Endodermal cell (in vitro differentiated cells): ENCODE results near the gene CNOT3. TPM values are rescaled to one million over a fixed set of nuclear protein-coding genes. Genes with fewer than 3 reads are reported as not detected.

Source experiments
- DNase-seq: peaks from one replicate; pipeline ENCODE4 v3.0.0-alpha.2; 2017
- H3K27ac ChIP-seq: 2 replicates; pipeline ENCODE4 v1.5.1; 2013; ENCODE audit warnings: mild to moderate bottlenecking, low read depth, low read length, moderate library complexity
- H3K27me3 ChIP-seq: 2 replicates; pipeline ENCODE4 v1.6.1; 2013; ENCODE audit warnings: mild to moderate bottlenecking, low read length, moderate library complexity; ENCODE audit not compliant: insufficient read depth, control insufficient read depth, poor library complexity, severe bottlenecking
- H3K36me3 ChIP-seq: 2 replicates; pipeline ENCODE4 v1.7.0; 2013; ENCODE audit warnings: mild to moderate bottlenecking, low read length, moderate library complexity; ENCODE audit not compliant: control insufficient read depth, insufficient read depth
- H3K4me1 ChIP-seq: one replicate; pipeline ENCODE4 v1.7.0; 2013; ENCODE audit warnings: low read length; ENCODE audit not compliant: control insufficient read depth, insufficient read depth
- H3K4me3 ChIP-seq: 2 replicates; pipeline ENCODE4 v1.5.1; 2013; ENCODE audit warnings: mild to moderate bottlenecking, low read length, moderate library complexity
- H3K9ac ChIP-seq: 2 replicates; pipeline ENCODE4 v1.6.1; 2013; ENCODE audit warnings: mild to moderate bottlenecking, low read length, moderate library complexity; ENCODE audit not compliant: poor library complexity, severe bottlenecking; ENCODE audit errors: extremely low read depth
- H3K9me3 ChIP-seq: 2 replicates; pipeline ENCODE4 v1.6.1; 2013; ENCODE audit warnings: mild to moderate bottlenecking, low read length, moderate library complexity; ENCODE audit not compliant: control insufficient read depth
- H3K27ac Mint-ChIP-seq: 2 replicates; pipeline ENCODE4 v1.8.0; 2020; ENCODE audit warnings: mixed read lengths
- H3K27me3 Mint-ChIP-seq: 2 replicates; pipeline ENCODE4 v1.8.0; 2021; ENCODE audit warnings: mild to moderate bottlenecking, mixed read lengths; ENCODE audit not compliant: insufficient read depth
- H3K36me3 Mint-ChIP-seq: 2 replicates; pipeline ENCODE4 v1.8.0; 2020; ENCODE audit warnings: low read depth, mixed read lengths
- H3K4me1 Mint-ChIP-seq: 2 replicates; pipeline ENCODE4 v1.8.0; 2020; ENCODE audit warnings: mixed read lengths
- H3K4me3 Mint-ChIP-seq: 2 replicates; pipeline ENCODE4 v1.8.0; 2020; ENCODE audit warnings: mild to moderate bottlenecking, moderate library complexity, mixed read lengths
- H3K9me3 Mint-ChIP-seq: 2 replicates; pipeline ENCODE4 v1.8.0; 2020; ENCODE audit warnings: mild to moderate bottlenecking, mixed read lengths
- WGBS, 2 experiments: methylation state at CpG; one replicate each; pipeline versions ENCODE4 v1.1.5 to v1.1.7; 2013; ENCODE audit warnings: missing lambda C conversion rate in 2 of 2, mixed read lengths in 1 of 2; ENCODE audit not compliant: insufficient coverage in 1 of 2, insufficient read length in 1 of 2; 5-methylcytosine and 5-hydroxymethylcytosine counted together
- total RNA-seq, 2 donors: library from RNA; stranded (reverse); fragmentation: NEBNext Ultra II Directional in 1 of 2; extraction: Animal tissue kit (Norgen Biotek cat#: 25700) in 1 of 2; gene quantifications; 2 replicates in 1 of 2; 3 replicates in 1 of 2; pipeline ENCODE4 v1.2.1, GENCODE V29; 2021
- TF ChIP-seq, protein P1 (sequence below): fragments of 200-600 bp; sonication (generic); conservative IDR thresholded peaks from 2 replicates; pipeline ENCODE4 v1.5.0; 2021; ENCODE audit warnings: antibody characterized with exemption, mild to moderate bottlenecking

CNOT3 gene
- total RNA-seq, 2 donors from 2014 or later = 78.9 to 82.7 TPM

DNA sequence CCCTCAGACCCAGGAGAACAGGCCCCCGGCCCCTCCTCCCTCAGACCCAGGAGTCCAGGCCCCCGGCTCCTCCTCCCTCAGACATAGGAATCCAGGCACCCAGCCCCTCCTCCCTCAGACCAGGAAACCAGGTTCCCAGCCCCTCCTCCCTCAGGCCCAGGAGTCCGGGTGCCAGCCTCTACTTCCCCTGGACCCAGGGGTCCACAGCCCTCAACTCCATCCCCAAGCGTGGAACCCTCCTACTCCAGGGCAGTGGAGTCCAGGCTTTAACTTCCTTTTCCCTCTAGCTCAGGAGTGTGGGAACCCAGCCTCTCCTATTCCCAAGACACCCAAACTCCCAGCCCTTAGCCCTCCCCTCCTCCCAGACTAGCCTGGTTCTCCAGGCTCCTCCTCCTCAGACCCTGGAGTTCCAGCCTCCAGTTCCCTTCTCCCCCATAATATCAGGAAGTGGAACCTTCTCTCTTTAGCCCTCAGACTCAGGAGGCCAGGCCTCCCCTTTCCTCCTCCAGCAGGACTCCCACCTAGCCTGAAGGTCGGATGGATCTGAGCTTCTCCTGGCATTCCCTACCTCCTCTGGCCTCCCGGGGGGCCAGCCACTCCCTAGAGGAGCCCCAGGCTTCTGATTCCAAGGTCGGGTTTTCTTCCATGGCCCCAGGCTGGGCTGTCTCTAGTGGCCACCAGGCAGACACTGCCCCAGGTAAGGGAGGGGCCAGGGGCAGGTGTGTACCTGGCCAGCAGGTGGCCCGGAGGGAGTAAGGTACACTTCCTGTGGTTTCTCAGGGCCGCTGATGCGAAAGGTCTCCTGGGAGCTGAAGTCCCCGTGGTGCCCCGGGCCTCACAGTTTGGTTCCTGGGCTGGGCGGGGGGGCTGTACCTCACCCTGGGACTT lies 35.2 kb downstream of the CNOT3 start, which contains the start of gene TMC4:
Gene TMC4 (minus strand): TSS at position 690 of the 888 bp plus-strand sequence. CDS start 43 bp downstream, at position 647.
- Histone ChIP-seq H3K9me3 (no peaks in the 10 kb centered on the region), H3K4me3 (peak within 1 kb of the TSS; percentile 75), H3K9ac (no peak within 1 kb of the TSS), H3K27ac (no peak within 1 kb of the TSS), H3K27me3 (no peaks in the 10 kb centered on the region), H3K36me3 (peaks cover 11% of the 10 kb centered on the region), H3K4me1 (no peaks in the 10 kb centered on the region)
- H3K27me3 Mint-ChIP-seq = no peaks in the 10 kb centered on the region
- TF ChIP-seq, protein P1, sequence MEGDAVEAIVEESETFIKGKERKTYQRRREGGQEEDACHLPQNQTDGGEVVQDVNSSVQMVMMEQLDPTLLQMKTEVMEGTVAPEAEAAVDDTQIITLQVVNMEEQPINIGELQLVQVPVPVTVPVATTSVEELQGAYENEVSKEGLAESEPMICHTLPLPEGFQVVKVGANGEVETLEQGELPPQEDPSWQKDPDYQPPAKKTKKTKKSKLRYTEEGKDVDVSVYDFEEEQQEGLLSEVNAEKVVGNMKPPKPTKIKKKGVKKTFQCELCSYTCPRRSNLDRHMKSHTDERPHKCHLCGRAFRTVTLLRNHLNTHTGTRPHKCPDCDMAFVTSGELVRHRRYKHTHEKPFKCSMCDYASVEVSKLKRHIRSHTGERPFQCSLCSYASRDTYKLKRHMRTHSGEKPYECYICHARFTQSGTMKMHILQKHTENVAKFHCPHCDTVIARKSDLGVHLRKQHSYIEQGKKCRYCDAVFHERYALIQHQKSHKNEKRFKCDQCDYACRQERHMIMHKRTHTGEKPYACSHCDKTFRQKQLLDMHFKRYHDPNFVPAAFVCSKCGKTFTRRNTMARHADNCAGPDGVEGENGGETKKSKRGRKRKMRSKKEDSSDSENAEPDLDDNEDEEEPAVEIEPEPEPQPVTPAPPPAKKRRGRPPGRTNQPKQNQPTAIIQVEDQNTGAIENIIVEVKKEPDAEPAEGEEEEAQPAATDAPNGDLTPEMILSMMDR = peak; percentile 80
- no peaks in the 10 kb centered on the region for H3K4me1 Mint-ChIP-seq
- H3K27ac Mint-ChIP-seq = peak within 1 kb of the TSS; percentile 93
- 40 to 50% methylated on average over 5 to 13 of the region's 13 CpGs for WGBS, 2 experiments
- H3K9me3 Mint-ChIP-seq = no peaks in the 10 kb centered on the region
- peak within 1 kb of the TSS; percentile 76 for H3K4me3 Mint-ChIP-seq
- DNase-seq = peak; percentile 94
- peaks cover 13% of the 10 kb centered on the region for H3K36me3 Mint-ChIP-seq

DNA sequence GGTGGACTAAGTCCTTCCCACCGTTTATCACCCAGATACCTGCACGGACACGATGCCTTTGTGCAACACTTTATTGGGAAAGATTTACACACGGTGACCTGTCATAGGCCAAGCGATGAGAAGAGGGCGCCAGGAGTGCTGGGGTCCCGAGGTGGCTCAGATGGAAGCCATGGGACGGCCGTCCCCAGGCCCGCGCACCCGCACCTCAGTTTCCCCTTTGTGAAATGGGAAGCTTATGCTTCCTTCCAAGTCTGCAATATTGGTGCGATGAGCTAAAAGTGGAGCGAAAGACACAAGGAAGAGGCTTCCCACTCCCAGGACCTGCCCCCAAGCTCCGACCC lies 35.8 kb downstream of the CNOT3 start:
- DNase-seq = no peak
- peak overlapping the region; percentile 10 for H3K27ac Mint-ChIP-seq
- peak overlapping the region; percentile 76 for H3K4me3 Mint-ChIP-seq
- no peaks in the 10 kb centered on the region for H3K9me3 Mint-ChIP-seq
- Histone ChIP-seq H3K4me3 (no peak overlapping the region), H3K9me3 (no peaks in the 10 kb centered on the region), H3K27ac (no peak overlapping the region), H3K9ac (no peak overlapping the region), H3K27me3 (no peaks in the 10 kb centered on the region), H3K36me3 (peaks cover 17% of the 10 kb centered on the region), H3K4me1 (no peaks in the 10 kb centered on the region)
- no peaks in the 10 kb centered on the region for H3K4me1 Mint-ChIP-seq
- H3K27me3 Mint-ChIP-seq = no peaks in the 10 kb centered on the region
- 65 to 69% methylated on average over 14 to 15 of the region's 15 CpGs for WGBS, 2 experiments
- TF ChIP-seq, protein P1 = peak; percentile 4
- peaks cover 17% of the 10 kb centered on the region for H3K36me3 Mint-ChIP-seq

DNA sequence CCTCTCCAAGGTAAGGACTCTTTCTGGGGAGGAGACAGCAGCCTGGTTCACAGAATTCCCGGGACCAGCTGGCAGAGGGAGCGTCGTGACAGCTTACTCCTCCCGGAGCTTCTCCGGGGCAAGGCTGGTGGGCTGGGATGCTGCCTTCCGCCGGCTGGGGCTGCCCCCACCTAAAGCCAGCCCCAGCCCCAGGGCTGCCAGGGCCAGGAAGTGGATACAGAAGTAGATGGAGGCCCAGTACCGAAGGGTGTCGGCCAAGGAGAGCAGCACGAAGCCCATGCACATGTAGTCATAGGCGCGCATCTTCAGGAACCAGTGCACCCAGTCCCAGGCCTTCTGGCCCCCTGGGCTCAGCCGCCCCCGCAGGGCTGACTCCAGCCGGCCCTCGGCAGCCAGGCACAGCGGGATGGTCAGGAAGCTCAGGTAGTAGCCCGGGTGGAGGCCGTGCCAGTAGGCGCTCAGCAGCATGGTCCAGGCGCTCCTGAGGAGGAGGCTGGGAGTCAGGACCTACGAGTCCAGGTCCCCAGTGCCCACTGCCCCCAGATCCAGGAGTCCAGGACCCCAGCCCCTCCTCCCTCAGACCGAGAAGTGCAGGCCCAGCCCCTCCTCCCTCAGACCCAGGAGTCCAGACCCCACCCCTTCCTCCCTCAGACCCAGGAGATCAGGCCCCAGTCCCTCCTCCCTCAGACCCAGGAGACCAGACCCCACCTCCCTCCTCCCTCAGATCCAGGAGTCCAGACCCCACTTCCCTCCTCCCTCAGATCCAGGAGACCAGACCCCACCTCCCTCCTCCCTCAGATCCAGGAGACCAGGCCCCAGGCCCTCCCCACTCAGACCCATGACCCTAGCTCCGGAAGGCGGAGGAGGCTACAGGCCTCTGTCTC lies 36.6 kb downstream of the CNOT3 start:
- Histone ChIP-seq H3K9me3 (no peaks in the 10 kb centered on the region), H3K4me3 (no peak overlapping the region), H3K36me3 (peaks cover 26% of the 10 kb centered on the region), H3K27ac (no peak overlapping the region), H3K27me3 (no peaks in the 10 kb centered on the region), H3K9ac (no peak overlapping the region), H3K4me1 (no peaks in the 10 kb centered on the region)
- Mint-ChIP-seq H3K9me3 (no peaks in the 10 kb centered on the region), H3K4me1 (no peaks in the 10 kb centered on the region), H3K4me3 (no peak overlapping the region), H3K27me3 (no peaks in the 10 kb centered on the region), H3K36me3 (peaks cover 22% of the 10 kb centered on the region), H3K27ac (peak overlapping the region; percentile 21)
- TF ChIP-seq, protein P1 = no peak
- no peak for DNase-seq
- whole genome bisulfite sequencing, 2 experiments = 88 to 90% methylated on average over 10 to 25 of the region's 25 CpGs
